Measurements from ENCODE around the gene KRTAP10-12.

The KRTAP10-12 gene

GRCh38 chr21:44742418-44743153 is 45.6 kb downstream of the KRTAP10-12 start:
- Mint-ChIP-seq H3K4me3 (no peak overlapping the region), H3K4me1 (peaks cover 31% of the 10 kb centered on the region), H3K36me3 (ENCODE audit: low read depth) (no peaks in the 10 kb centered on the region), H3K9me3 (peaks cover 31% of the 10 kb centered on the region), H3K27ac (no peak overlapping the region), H3K27me3 (ENCODE audit: low read depth, poor library complexity) (no peaks in the 10 kb centered on the region)
- no peak for TF ChIP-seq CTCF (IDR thresholded peaks at IDR 0.05)
- DNase-seq = no peak

Measured in nephron progenitor cell (in vitro differentiated cells).